Muscle of leg (tissue), 11 donors: ENCODE data around the gene IRF4. TPM values are rescaled to one million over a fixed set of nuclear protein-coding genes. Genes with fewer than 3 reads are reported as not detected.

Experiments used
- DNase-seq: peaks from one replicate; pipeline ENCODE4 v3.0.0; 2013
- H3K27ac ChIP-seq: one replicate; pipeline ENCODE4 v1.5.1; 2013; ENCODE audit warnings: mild to moderate bottlenecking, low read length, control low read depth
- H3K27me3 ChIP-seq: one replicate; pipeline ENCODE4 v1.6.1; 2013; ENCODE audit warnings: low read length; ENCODE audit not compliant: control insufficient read depth, insufficient read depth
- H3K36me3 ChIP-seq: one replicate; pipeline ENCODE4 v1.6.1; 2013; ENCODE audit warnings: low read length; ENCODE audit not compliant: control insufficient read depth, insufficient read depth
- H3K4me1 ChIP-seq: one replicate; pipeline ENCODE4 v1.6.1; 2013; ENCODE audit warnings: low read length; ENCODE audit not compliant: control insufficient read depth, insufficient read depth
- H3K4me3 ChIP-seq: one replicate; pipeline ENCODE4 v1.5.1; 2013; ENCODE audit warnings: low read length, control low read depth
- H3K9me3 ChIP-seq: replicated peaks from 2 replicates; pipeline ENCODE4 v1.6.1; 2013; ENCODE audit warnings: low read depth, low read length; ENCODE audit not compliant: control insufficient read depth
- WGBS: methylation state at CpG from one replicate; pipeline ENCODE4 v1.1.5; 2013; ENCODE audit warnings: missing lambda C conversion rate; ENCODE audit not compliant: insufficient coverage; 5-methylcytosine and 5-hydroxymethylcytosine counted together
- polyA plus RNA-seq, 8 donors: library from polyadenylated mRNA; unstranded; fragments of 120-200 nt; gene quantifications; one replicate each; pipeline versions ENCODE4 v1.2.1 to v1.2.3, GENCODE V29; 2013; ENCODE audit warnings: inconsistent platforms in 1 of 8, low replicate concordance in 1 of 8; ENCODE audit not compliant: insufficient read length in 8 of 8, insufficient read depth in 1 of 8
- total RNA-seq: library from RNA; stranded (reverse); fragments of 120-200 nt; gene quantifications from one replicate; pipeline ENCODE4 v1.2.4, GENCODE V29; 2013

IRF4 gene
- total and polyA plus RNA-seq, 9 donors = 0.12 to 1.8 (median 0.46) TPM

- H3K4me3 ChIP-seq = peak overlapping the region; percentile 33
- H3K27ac ChIP-seq = no peak overlapping the region
- WGBS = under 1% methylated on average over 104 of the region's 108 CpGs
- no peaks in the 10 kb centered on the region for H3K9me3 ChIP-seq
- DNase-seq = no peak
- peaks cover 26% of the 10 kb centered on the region for H3K4me1 ChIP-seq
- peaks cover 81% of the 10 kb centered on the region for H3K27me3 ChIP-seq
- no peaks in the 10 kb centered on the region for H3K36me3 ChIP-seq
These were observed 1.2 kb downstream of the IRF4 start for GRCh38 chr6:392441-393390.

GRCh38 chr6:393391-394221 is 2.1 kb downstream of the IRF4 start:
- 4% methylated on average over 68 of the region's 68 CpGs for WGBS
- DNase-seq = no peak
- Histone ChIP-seq H3K36me3 (no peaks in the 10 kb centered on the region), H3K27ac (no peak overlapping the region), H3K4me3 (peak overlapping the region; percentile 22), H3K9me3 (no peaks in the 10 kb centered on the region), H3K27me3 (peaks cover 79% of the 10 kb centered on the region), H3K4me1 (peaks cover 26% of the 10 kb centered on the region)

GRCh38 chr6:394641-395289 is 3.2 kb downstream of the IRF4 start:
- Histone ChIP-seq H3K27me3 (peaks cover 78% of the 10 kb centered on the region), H3K36me3 (no peaks in the 10 kb centered on the region), H3K9me3 (no peaks in the 10 kb centered on the region), H3K4me1 (peaks cover 26% of the 10 kb centered on the region), H3K27ac (no peak overlapping the region), H3K4me3 (no peak overlapping the region)
- WGBS = 88% methylated on average over 13 of the region's 13 CpGs
- DNase-seq = no peak

- no peak for DNase-seq
- Histone ChIP-seq H3K27ac (no peak overlapping the region), H3K27me3 (peaks cover 72% of the 10 kb centered on the region), H3K9me3 (no peaks in the 10 kb centered on the region), H3K36me3 (no peaks in the 10 kb centered on the region), H3K4me1 (peaks cover 26% of the 10 kb centered on the region), H3K4me3 (no peak overlapping the region)
- WGBS = 45% methylated on average over 4 of the region's 10 CpGs
These were observed 4.0 kb downstream of the IRF4 start for GRCh38 chr6:395432-396125.

- DNase-seq = no peak
- Histone ChIP-seq H3K27me3 (peaks cover 67% of the 10 kb centered on the region), H3K4me1 (peaks cover 22% of the 10 kb centered on the region), H3K9me3 (no peaks in the 10 kb centered on the region), H3K36me3 (no peaks in the 10 kb centered on the region), H3K27ac (no peak overlapping the region), H3K4me3 (no peak overlapping the region)
- WGBS = 79% methylated on average over 3 of the region's 6 CpGs
These were observed 4.6 kb downstream of the IRF4 start for GRCh38 chr6:396126-396520.

GRCh38 chr6:397056-397455 is 5.5 kb downstream of the IRF4 start:
- H3K4me3 ChIP-seq = no peak overlapping the region
- no peaks in the 10 kb centered on the region for H3K9me3 ChIP-seq
- no peak for DNase-seq
- no peak overlapping the region for H3K27ac ChIP-seq
- H3K27me3 ChIP-seq = peaks cover 62% of the 10 kb centered on the region
- peaks cover 15% of the 10 kb centered on the region for H3K4me1 ChIP-seq
- no peaks in the 10 kb centered on the region for H3K36me3 ChIP-seq
- whole genome bisulfite sequencing = 87% methylated on average over 6 of the region's 13 CpGs

- whole genome bisulfite sequencing = no CpG with 5 or more reads among the region's 5 CpGs
- DNase-seq = no peak
- Histone ChIP-seq H3K27me3 (peaks cover 56% of the 10 kb centered on the region), H3K36me3 (no peaks in the 10 kb centered on the region), H3K4me3 (no peak overlapping the region), H3K27ac (no peak overlapping the region), H3K4me1 (peaks cover 10% of the 10 kb centered on the region), H3K9me3 (no peaks in the 10 kb centered on the region)
These were observed 6.1 kb downstream of the IRF4 start for GRCh38 chr6:397604-398003.

GRCh38 chr6:398065-398464 is 6.5 kb downstream of the IRF4 start:
- H3K27me3 ChIP-seq = peaks cover 53% of the 10 kb centered on the region
- WGBS = 100% methylated on average over 1 of the region's 2 CpGs
- DNase-seq = no peak

GRCh38 chr6:398558-399078 is 7.1 kb downstream of the IRF4 start:
- H3K4me1 ChIP-seq = peaks cover 3% of the 10 kb centered on the region
- no peak for DNase-seq
- no peaks in the 10 kb centered on the region for H3K9me3 ChIP-seq
- H3K36me3 ChIP-seq = no peaks in the 10 kb centered on the region
- H3K4me3 ChIP-seq = no peak overlapping the region
- no peak overlapping the region for H3K27ac ChIP-seq
- 79% methylated on average over 11 of the region's 13 CpGs for WGBS
- H3K27me3 ChIP-seq = peaks cover 50% of the 10 kb centered on the region

More at GRCh38 chr6:398065-398464, 6.5 kb downstream of the IRF4 start:
- Histone ChIP-seq H3K27ac (no peak overlapping the region), H3K4me3 (no peak overlapping the region), H3K9me3 (no peaks in the 10 kb centered on the region), H3K4me1 (peaks cover 5% of the 10 kb centered on the region), H3K36me3 (no peaks in the 10 kb centered on the region)
